Peyer's patch (tissue), 4 donors: ENCODE results near the gene OR10A5. TPM values are rescaled to one million over a fixed set of nuclear protein-coding genes. Genes with fewer than 3 reads are reported as not detected.
A peak's percentile ranks its signal among the peaks of the same experiment; 100 is the strongest.
"Not testable (repeated sequence)": the region's sequence is repeated elsewhere in the genome, so short reads cannot be mapped to it uniquely, and the experiment has no call there.

ENCODE experiments used
- DNase-seq, 3 donors: peaks; one replicate each; pipeline ENCODE4 v3.0.0-alpha.2; 2017 to 2019
- H3K27ac ChIP-seq, 4 donors: fragments of 200-600 bp; sonication (generic); one replicate each; pipeline ENCODE4 v1.5.1; 2016 to 2019
- H3K27me3 ChIP-seq, 2 donors: fragments of 200-600 bp; sonication (generic); one replicate each; pipeline ENCODE4 v1.5.1; 2019
- H3K36me3 ChIP-seq, 3 donors: fragments of 200-600 bp; sonication (generic); one replicate each; pipeline ENCODE4 v1.5.1; 2016 to 2019
- H3K4me1 ChIP-seq, 4 donors: fragments of 200-600 bp; sonication (generic); one replicate each; pipeline ENCODE4 v1.5.1; 2016 to 2019
- H3K4me3 ChIP-seq, 4 donors: fragments of 200-600 bp; sonication (generic); 1 replicate in 3 of 4; 2 replicates in 1 of 4; pipeline ENCODE4 v1.5.1; 2016 to 2019; ENCODE audit warnings: mild to moderate bottlenecking in 1 of 4
- H3K9me3 ChIP-seq, 4 donors: fragments of 200-600 bp; sonication (generic); one replicate each; pipeline ENCODE4 v1.5.1; 2016 to 2019; ENCODE audit warnings: mild to moderate bottlenecking in 1 of 4
- CTCF ChIP-seq, 6 experiments: fragments of 450-650 bp in 4 of 6; fragments of 200-600 bp in 2 of 6; sonication (generic) in 1 of 6; IDR thresholded peaks; one replicate each; pipeline ENCODE4 v1.5.1; 2017 to 2019; ENCODE audit warnings: antibody characterized with exemption in 6 of 6, mild to moderate bottlenecking in 3 of 6, moderate library complexity in 1 of 6
- POLR2A ChIP-seq, 2 donors: fragments of 450-650 bp; IDR thresholded peaks; one replicate each; pipeline ENCODE4 v1.5.1; 2017; ENCODE audit warnings: antibody characterized with exemption in 2 of 2, mild to moderate bottlenecking in 2 of 2, moderate library complexity in 2 of 2
- total RNA-seq, 4 donors: library from RNA; depleted of rRNA; stranded (reverse); fragments of >200 nt; gene quantifications; one replicate each; pipeline ENCODE4 v1.1.0, GENCODE V29; 2016

The OR10A5 gene
- total RNA-seq = not detected

- no peaks in the 10 kb centered on the region for H3K4me1 ChIP-seq
- no peaks in the 10 kb centered on the region for H3K9me3 ChIP-seq
- DNase-seq = no peak
- H3K4me3 ChIP-seq = no peak within 1 kb of the TSS
- no peaks in the 10 kb centered on the region for H3K36me3 ChIP-seq
- no peak within 1 kb of the TSS for H3K27ac ChIP-seq
- H3K27me3 ChIP-seq = no peaks in the 10 kb centered on the region
- TF ChIP-seq POLR2A (IDR thresholded peaks at IDR 0.05) (no peak), CTCF (IDR thresholded peaks at IDR 0.05) (no peak)
Measured at GRCh38 chr11:6845383-6845782, at the start of gene OR10A5. Gene OR10A5 (plus strand): TSS chr11:6845683. CDS start chr11:6845683, 0 bp downstream.

GRCh38 chr11:6799402-6799801 is 46.1 kb upstream of the OR10A5 start, which contains the start of gene OR6A2:
Gene OR6A2 (minus strand): TSS chr11:6799689. CDS start chr11:6795708, 3,981 bp downstream.
- Histone ChIP-seq H3K27ac (no peak within 1 kb of the TSS), H3K27me3 (no peaks in the 10 kb centered on the region), H3K9me3 (no peaks in the 10 kb centered on the region), H3K4me3 (no peak within 1 kb of the TSS), H3K36me3 (no peaks in the 10 kb centered on the region), H3K4me1 (no peaks in the 10 kb centered on the region)
- TF ChIP-seq POLR2A (IDR thresholded peaks at IDR 0.05) (no peak), CTCF (IDR thresholded peaks at IDR 0.05) (no peak)
- DNase-seq = no peak

- not testable (repeated sequence) for H3K36me3 ChIP-seq, DNase-seq, H3K4me3 ChIP-seq, H3K27ac ChIP-seq, H3K9me3 ChIP-seq, H3K27me3 ChIP-seq, H3K4me1 ChIP-seq
Measured at GRCh38 chr11:6801075-6801474, 44.4 kb upstream of the OR10A5 start.

- Histone ChIP-seq H3K4me3 (no peak overlapping the region), H3K36me3 (no peaks in the 10 kb centered on the region), H3K27ac (no peak overlapping the region), H3K9me3 (no peaks in the 10 kb centered on the region), H3K27me3 (no peaks in the 10 kb centered on the region), H3K4me1 (no peaks in the 10 kb centered on the region)
- TF ChIP-seq CTCF (IDR thresholded peaks at IDR 0.05) (peak; percentile 12 to 84 (median 68)), POLR2A (IDR thresholded peaks at IDR 0.05) (no peak)
- DNase-seq = peak in 1 of 3 donors; percentile 66
Measured at GRCh38 chr11:6812390-6813005, 33.0 kb upstream of the OR10A5 start.

GRCh38 chr11:6813656-6814055 is 31.8 kb upstream of the OR10A5 start:
- Histone ChIP-seq H3K4me3 (no peak overlapping the region), H3K27me3 (no peaks in the 10 kb centered on the region), H3K9me3 (no peaks in the 10 kb centered on the region), H3K4me1 (no peaks in the 10 kb centered on the region), H3K27ac (no peak overlapping the region), H3K36me3 (no peaks in the 10 kb centered on the region)
- TF ChIP-seq CTCF (IDR thresholded peaks at IDR 0.05) = no peak
- no peak for TF ChIP-seq POLR2A (IDR thresholded peaks at IDR 0.05)
- no peak for DNase-seq

GRCh38 chr11:6817694-6818093 is 27.8 kb upstream of the OR10A5 start:
- Histone ChIP-seq H3K4me1 (no peaks in the 10 kb centered on the region), H3K27ac (no peak overlapping the region), H3K27me3 (no peaks in the 10 kb centered on the region), H3K9me3 (peaks cover 0 to 5% (median 0%) of the 10 kb centered on the region in 4 donors), H3K36me3 (no peaks in the 10 kb centered on the region), H3K4me3 (no peak overlapping the region)
- TF ChIP-seq CTCF (IDR thresholded peaks at IDR 0.05) = no peak
- no peak for TF ChIP-seq POLR2A (IDR thresholded peaks at IDR 0.05)
- no peak for DNase-seq
